Stimulated activated CD8-positive, alpha-beta memory T cell treated with anti-CD3 and anti-CD28 coated beads, Interleukin-15, amount 100 ng/mL, for 24 hours (primary cell): ENCODE data around the gene MCAM.

Source experiments
- DNase-seq: peaks from one replicate; pipeline ENCODE4 v3.0.0-alpha.2; 2020; ENCODE audit warnings: low read depth

MCAM gene

GRCh38 chr11:119307219-119307618 lies 9.7 kb downstream of the MCAM start:
- no peak for DNase-seq

- no peak for DNase-seq
Measured at GRCh38 chr11:119306373-119306890, 10.5 kb downstream of the MCAM start.

DNA sequence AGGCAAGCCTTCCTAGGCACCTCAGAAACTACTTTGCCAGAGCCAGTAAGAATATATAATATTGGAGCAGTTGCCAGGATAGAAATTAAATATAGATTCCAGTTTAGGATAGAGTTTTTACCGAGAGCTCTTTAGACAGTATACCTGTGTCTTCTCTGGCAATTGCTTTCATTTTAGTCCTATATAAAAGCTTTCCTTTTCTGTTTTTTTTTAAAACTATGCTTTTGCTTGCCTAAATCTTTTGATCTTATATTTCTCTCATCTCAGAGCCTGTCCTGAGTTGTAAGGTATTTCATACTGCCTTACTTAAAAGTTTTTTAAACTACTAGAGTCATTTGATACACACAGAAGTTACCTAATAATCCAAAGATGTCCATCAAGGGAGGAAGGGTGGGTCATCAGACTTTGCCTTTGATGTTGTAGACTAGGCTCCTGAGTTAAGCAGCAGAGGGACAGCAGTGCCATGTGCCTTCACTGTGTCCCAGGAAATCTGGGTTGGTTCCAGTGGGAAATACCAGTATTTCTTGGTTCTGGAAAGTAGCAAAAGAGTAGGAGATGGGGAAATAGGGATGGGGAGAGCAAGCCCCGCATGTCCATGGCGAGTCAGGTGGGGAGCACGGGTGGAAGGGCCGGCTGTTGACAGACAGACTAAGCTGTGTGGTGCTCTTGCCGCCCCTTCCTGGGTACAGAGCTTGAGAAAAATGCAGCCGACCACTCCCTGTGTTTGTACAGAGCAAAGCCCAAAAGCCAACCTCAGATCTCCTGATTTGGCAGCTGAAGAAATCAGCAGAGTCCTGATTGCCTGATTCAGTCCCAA lies 11.2 kb downstream of the MCAM start:
- no peak for DNase-seq

DNA sequence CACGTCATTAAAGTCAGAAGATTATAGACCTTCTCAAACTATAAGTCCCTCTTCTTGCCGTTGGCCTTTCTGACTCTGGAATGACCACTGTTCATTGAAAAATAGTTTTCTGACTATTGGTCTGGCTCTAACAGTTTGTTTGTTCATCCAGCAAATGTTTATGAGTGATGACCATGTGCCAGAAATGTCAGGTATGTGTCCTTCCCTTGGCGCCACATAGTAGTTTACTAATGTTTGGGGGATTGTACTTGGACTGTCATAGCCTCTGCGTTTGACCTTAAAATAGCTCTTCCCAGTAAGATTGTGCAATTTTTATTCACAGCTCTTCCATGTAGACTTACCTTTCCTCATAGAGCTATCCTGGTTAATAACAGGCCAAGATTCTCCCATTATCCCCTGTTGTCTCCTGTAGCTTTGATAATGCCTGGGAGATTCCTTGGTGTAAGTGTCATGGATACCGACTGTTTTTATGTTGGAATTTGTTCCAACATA lies 13.7 kb downstream of the MCAM start:
- no peak for DNase-seq

GRCh38 chr11:119300198-119300964 lies 16.5 kb downstream of the MCAM start:
- DNase-seq: no peak

DNA sequence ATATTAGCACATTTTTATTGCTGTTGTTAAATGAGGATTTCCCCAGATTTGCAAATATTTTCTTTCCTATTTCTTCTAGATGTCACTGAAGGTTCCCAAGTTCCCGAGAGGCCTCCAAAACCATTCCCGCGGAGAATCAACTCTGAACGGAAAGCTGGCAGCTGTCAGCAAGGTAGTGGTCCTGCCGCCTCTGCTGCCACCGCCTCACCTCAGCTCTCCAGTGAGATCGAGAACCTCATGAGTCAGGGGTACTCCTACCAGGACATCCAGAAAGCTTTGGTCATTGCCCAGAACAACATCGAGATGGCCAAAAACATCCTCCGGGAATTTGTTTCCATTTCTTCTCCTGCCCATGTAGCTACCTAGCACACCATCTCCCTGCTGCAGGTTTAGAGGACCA lies 17.5 kb downstream of the MCAM start:
- DNase-seq: no peak

- DNase-seq: no peak
Measured at GRCh38 chr11:119298726-119299125, 18.2 kb downstream of the MCAM start.

DNA sequence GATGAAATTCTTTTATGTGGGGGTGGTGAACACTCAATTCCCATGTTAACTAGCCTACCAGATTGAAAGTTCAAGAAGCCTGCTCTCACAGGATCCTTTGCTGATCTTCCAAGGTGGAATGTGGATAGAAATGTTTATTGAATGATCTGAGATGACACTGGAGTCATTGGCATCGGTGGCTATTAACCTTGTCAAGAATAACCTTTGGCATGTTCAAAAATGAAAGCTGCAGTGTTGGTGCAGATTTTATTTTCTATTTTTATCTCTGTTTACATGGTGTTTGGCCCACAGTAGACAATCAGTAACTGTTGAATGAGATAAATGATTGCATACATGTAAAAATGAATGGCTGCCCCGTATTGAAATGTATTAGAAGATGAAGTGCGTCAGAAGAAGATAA lies 19.0 kb downstream of the MCAM start:
- no peak for DNase-seq

GRCh38 chr11:119295178-119295577 lies 21.8 kb downstream of the MCAM start:
- no peak for DNase-seq

GRCh38 chr11:119293461-119293860 lies 23.5 kb downstream of the MCAM start:
- DNase-seq: no peak

DNA sequence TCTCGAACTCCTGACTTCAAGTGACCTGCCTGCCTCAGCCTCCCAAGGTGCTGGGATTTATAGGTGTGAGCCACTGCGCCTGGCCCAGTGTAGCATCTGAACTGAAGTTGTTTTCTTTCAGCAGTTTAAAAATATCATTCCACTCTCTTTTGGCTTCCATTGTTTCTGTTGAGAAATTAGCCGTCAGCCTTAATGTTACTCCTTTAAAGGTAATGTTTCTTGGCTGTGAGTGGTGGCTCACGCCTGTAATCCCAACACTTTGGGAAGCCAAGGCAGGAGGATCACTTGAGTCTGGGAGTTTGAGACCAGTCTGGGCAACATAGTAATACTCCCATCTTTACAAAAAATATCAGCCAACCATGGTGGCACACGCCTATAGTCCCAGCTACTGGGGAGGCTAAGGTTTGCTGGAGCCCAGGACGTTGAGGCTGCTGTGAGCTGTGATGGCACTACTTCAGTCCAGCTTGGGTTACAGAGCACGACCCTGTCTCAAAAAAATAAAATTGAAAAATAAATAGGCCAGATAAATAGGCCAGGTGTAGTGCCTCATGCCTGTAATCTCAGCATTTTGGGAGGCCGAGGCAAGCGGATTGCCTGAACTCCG lies 25.9 kb downstream of the MCAM start:
- DNase-seq: no peak

DNA sequence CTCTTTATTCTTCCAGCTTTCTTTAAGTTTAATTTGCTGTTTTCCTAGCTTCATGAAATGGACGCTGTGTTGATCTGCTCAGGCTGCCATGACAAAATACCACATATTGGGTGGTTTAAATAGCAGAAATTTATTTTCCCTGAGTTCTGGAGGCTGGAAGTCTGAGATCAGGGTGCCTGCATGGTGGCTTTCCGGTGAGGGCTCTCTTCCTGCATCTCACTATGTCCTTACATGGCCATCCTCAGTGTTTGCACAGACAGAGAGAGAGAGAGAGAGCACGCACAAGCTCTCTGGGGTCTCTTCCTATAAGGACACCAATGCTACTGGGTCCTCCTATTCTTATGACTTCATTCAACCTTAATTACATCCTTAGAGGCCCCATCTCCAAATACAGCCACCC lies 28.7 kb downstream of the MCAM start:
- DNase-seq: no peak

DNA sequence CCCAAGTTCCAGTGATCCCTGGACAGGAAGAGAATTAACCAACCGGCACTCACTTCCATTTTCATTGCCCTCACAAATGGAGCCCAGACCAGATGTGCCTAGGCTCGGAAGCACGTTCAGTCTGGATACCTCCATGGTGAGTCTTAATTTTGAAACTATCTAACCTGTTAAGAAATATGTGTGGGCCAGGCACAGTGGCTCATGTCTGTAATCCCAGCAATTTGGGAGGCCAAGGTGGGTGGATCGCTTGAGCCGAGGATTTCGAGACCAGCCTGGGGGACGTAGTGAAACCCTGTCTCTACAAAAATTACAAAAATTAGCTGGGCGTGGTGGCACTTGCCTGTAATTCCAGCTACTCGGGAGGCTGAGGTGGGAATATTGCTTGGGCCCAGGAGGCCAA lies 31.5 kb downstream of the MCAM start:
- DNase-seq: no peak

- DNase-seq: no peak
Measured at GRCh38 chr11:119284344-119285157, 32.4 kb downstream of the MCAM start.

- no peak for DNase-seq
Measured at GRCh38 chr11:119282495-119282894, 34.4 kb downstream of the MCAM start.

- DNase-seq: no peak
Measured at GRCh38 chr11:119277660-119278059, 39.3 kb downstream of the MCAM start.

GRCh38 chr11:119273721-119274120 lies 43.2 kb downstream of the MCAM start:
- DNase-seq: no peak

- no peak for DNase-seq
Measured at GRCh38 chr11:119267645-119268044, 49.3 kb downstream of the MCAM start.

- no peak for DNase-seq
Measured at GRCh38 chr11:119266517-119267255, 50.2 kb downstream of the MCAM start.

DNA sequence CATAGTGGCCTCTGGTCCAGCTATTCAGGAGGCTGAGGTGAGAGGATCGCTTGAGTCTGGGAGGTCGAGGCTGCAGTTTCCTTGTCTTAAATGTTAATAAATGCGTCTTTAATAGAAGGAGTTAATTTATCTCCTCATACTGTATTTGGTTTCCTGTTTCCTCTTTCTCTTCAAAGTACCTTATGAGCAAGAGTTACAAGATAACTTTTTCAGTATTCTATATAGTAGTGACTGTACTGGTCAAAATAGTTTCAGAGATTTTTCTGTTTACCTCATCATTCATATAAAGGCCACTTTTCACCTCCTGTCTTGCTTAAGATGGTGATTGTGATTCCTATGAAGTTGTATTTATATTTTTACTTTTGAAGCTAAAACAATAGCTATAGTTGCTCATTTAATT lies 50.9 kb downstream of the MCAM start:
- DNase-seq: no peak

- DNase-seq: no peak
Measured at GRCh38 chr11:119263352-119263940, 53.5 kb downstream of the MCAM start.
